ENCODE measurements around the gene CLCN7. TPM values are rescaled to one million over a fixed set of nuclear protein-coding genes. Genes with fewer than 3 reads are reported as not detected.

CLCN7 gene
- total RNA-seq, 4 donors from 2014 or later = 50.3 to 144 (median 89.9) TPM

DNA sequence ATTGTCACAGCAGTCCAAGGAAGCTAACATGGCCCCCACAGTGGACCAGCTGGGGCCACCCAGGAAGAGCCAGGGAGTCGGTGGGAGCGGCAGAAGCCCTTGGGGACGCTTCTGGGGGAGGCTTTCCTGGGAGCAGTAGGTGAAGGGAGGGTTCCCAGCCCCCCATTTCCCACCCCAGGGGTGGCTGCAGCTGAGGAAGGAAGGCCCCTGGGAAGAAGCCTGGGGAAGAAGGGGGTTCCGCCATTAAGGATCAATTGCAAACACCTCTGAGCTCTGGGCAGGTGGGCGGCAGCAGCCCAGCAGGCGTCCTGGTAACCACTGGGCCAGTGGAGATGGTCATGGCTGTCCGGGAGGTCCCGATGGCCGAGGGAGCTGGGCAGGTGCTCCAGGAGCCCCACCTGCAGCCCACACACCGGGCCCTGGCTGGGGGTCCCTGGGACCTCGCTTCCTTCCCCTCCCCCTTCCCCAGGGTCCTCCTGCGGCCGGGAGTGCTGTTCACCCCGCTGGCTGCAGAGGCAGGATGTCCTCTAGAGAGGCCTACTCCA lies 44.5 kb downstream of the CLCN7 start:
- H3K36me3 ChIP-seq = no peaks in the 10 kb centered on the region
- no peaks in the 10 kb centered on the region for H3K9me3 ChIP-seq
- no peaks in the 10 kb centered on the region for H3K27me3 ChIP-seq
- intact Hi-C loops (cut with DNase I) = no loop called here
- WGBS, 2 donors = 44 to 74% methylated on average over 6 to 8 of the region's 14 CpGs
- DNase-seq = no peak
- peak overlapping the region in 1 of 3 donors; percentile 49 for H3K27ac ChIP-seq
- H3K4me1 ChIP-seq = peaks cover 16 to 28% of the 10 kb centered on the region in 2 donors
- TF ChIP-seq POLR2A (IDR thresholded peaks at IDR 0.05) = no peak
- TF ChIP-seq, protein P1, sequence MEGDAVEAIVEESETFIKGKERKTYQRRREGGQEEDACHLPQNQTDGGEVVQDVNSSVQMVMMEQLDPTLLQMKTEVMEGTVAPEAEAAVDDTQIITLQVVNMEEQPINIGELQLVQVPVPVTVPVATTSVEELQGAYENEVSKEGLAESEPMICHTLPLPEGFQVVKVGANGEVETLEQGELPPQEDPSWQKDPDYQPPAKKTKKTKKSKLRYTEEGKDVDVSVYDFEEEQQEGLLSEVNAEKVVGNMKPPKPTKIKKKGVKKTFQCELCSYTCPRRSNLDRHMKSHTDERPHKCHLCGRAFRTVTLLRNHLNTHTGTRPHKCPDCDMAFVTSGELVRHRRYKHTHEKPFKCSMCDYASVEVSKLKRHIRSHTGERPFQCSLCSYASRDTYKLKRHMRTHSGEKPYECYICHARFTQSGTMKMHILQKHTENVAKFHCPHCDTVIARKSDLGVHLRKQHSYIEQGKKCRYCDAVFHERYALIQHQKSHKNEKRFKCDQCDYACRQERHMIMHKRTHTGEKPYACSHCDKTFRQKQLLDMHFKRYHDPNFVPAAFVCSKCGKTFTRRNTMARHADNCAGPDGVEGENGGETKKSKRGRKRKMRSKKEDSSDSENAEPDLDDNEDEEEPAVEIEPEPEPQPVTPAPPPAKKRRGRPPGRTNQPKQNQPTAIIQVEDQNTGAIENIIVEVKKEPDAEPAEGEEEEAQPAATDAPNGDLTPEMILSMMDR (IDR thresholded peaks at IDR 0.05) = no peak
- H3K4me3 ChIP-seq (replicated peaks in 1 of 3) = no peak overlapping the region

GRCh38 chr16:1429631-1430030 lies 45.2 kb downstream of the CLCN7 start:
- TF ChIP-seq POLR2A (IDR thresholded peaks at IDR 0.05) = no peak
- TF ChIP-seq, protein P1 (IDR thresholded peaks at IDR 0.05) = no peak
- intact Hi-C loops (cut with DNase I) = no loop called here
- Histone ChIP-seq H3K4me1 (peaks cover 16 to 28% of the 10 kb centered on the region in 2 donors), H3K9me3 (no peaks in the 10 kb centered on the region), H3K36me3 (no peaks in the 10 kb centered on the region), H3K27ac (no peak overlapping the region), H3K27me3 (no peaks in the 10 kb centered on the region), H3K4me3 (replicated peaks in 1 of 3) (no peak overlapping the region)
- 88 to 100% methylated on average over 11 to 12 of the region's 13 CpGs for WGBS, 2 donors
- DNase-seq = no peak

DNA sequence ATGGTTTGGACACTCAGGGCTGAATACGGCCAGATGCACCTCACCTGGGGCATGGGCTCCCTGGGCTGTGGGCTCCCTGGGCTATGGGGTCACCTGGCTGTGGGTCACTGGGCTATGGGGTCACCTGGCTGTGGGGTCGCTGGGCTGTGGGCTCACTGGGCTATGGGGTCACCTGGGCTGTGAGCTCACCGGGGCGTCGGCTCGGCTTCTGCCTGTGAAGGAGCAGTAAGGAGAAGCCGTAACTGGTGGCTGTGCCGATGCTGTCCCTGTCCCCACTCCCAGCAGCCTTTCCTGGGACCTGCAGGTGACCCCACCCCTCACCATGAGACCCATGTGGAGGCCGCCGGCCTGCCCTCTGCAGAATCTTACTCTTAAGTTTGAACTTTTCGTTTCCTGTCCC lies 45.8 kb downstream of the CLCN7 start:
- Histone ChIP-seq H3K4me3 (replicated peaks in 1 of 3) (no peak overlapping the region), H3K36me3 (no peaks in the 10 kb centered on the region), H3K27ac (no peak overlapping the region), H3K9me3 (no peaks in the 10 kb centered on the region), H3K27me3 (no peaks in the 10 kb centered on the region), H3K4me1 (peaks cover 16 to 28% of the 10 kb centered on the region in 2 donors)
- intact Hi-C loops (cut with DNase I) = no loop called here
- 84 to 88% methylated on average over 5 to 10 of the region's 11 CpGs for WGBS, 2 donors
- TF ChIP-seq, protein P1 (IDR thresholded peaks at IDR 0.05) = no peak
- TF ChIP-seq POLR2A (IDR thresholded peaks at IDR 0.05) = no peak
- no peak for DNase-seq

- no peak for TF ChIP-seq POLR2A (IDR thresholded peaks at IDR 0.05)
- TF ChIP-seq, protein P1 (IDR thresholded peaks at IDR 0.05) = no peak
- Histone ChIP-seq H3K27me3 (no peaks in the 10 kb centered on the region), H3K4me1 (peaks cover 16 to 28% of the 10 kb centered on the region in 2 donors), H3K9me3 (no peaks in the 10 kb centered on the region), H3K36me3 (no peaks in the 10 kb centered on the region), H3K4me3 (replicated peaks in 1 of 3) (no peak overlapping the region), H3K27ac (no peak overlapping the region)
- WGBS, 2 donors = 86% methylated on average over 2 of the region's 21 CpGs; no CpG with 5 or more reads in 1 of the 2 donors
- intact Hi-C loops (cut with DNase I) = no loop called here
- DNase-seq = no peak
These were observed 46.3 kb downstream of the CLCN7 start for GRCh38 chr16:1428511-1428910.

- TF ChIP-seq POLR2A (IDR thresholded peaks at IDR 0.05) = no peak
- TF ChIP-seq, protein P1 (IDR thresholded peaks at IDR 0.05) = no peak
- Histone ChIP-seq H3K4me1 (peaks cover 16 to 28% of the 10 kb centered on the region in 2 donors), H3K27ac (no peak overlapping the region), H3K27me3 (no peaks in the 10 kb centered on the region), H3K9me3 (no peaks in the 10 kb centered on the region), H3K4me3 (replicated peaks in 1 of 3) (no peak overlapping the region), H3K36me3 (no peaks in the 10 kb centered on the region)
- intact Hi-C loops (cut with DNase I) = no loop called here
- WGBS, 2 donors = 87 to 89% methylated on average over 41 to 43 of the region's 53 CpGs
- DNase-seq = no peak
These were observed 47.1 kb downstream of the CLCN7 start for GRCh38 chr16:1427473-1428461.

Measured in thyroid gland (tissue), 4 donors.